GM13976 (cell line): ENCODE measurements around the gene CKM.
"Not testable (repeated sequence)": the region's sequence is repeated elsewhere in the genome, so short reads cannot be mapped to it uniquely, and the experiment has no call there.

ENCODE experiments used
- DNase-seq: peaks from one replicate; pipeline ENCODE4 v3.0.0; 2012; ENCODE audit warnings: low spot score
- CTCF ChIP-seq: IDR thresholded peaks from 2 replicates; pipeline ENCODE4 v1.5.1; 2012; ENCODE audit warnings: borderline replicate concordance, mild to moderate bottlenecking; ENCODE audit not compliant: insufficient read depth; ENCODE audit errors: extremely low read depth, missing control alignments, control extremely low read depth
- in situ Hi-C: fragments of 300-500 bp; cut with MboI; formaldehyde crosslinking; loops from one replicate; pipeline ENCODE4 v1.12.0; 2022; ENCODE audit warnings: low sequenced_read_pairs, mixed read lengths, inconsistent platforms; ENCODE audit not compliant: unreplicated experiment

The CKM gene

GRCh38 chr19:45336696-45337251 is 14.1 kb upstream of the CKM start:
- in situ Hi-C loops = no loop called here
- DNase-seq = no peak
- TF ChIP-seq CTCF = no peak

GRCh38 chr19:45334881-45335280 is 12.2 kb upstream of the CKM start:
- in situ Hi-C loops, DNase-seq: not testable (repeated sequence)

GRCh38 chr19:45333609-45334303 is 11.1 kb upstream of the CKM start:
- no peak for DNase-seq
- in situ Hi-C loops = no loop called here
- TF ChIP-seq CTCF = no peak

GRCh38 chr19:45331411-45331810 is 8.7 kb upstream of the CKM start:
- DNase-seq = no peak
- TF ChIP-seq CTCF = no peak
- in situ Hi-C loops = no loop called here

GRCh38 chr19:45327404-45328143 is 4.9 kb upstream of the CKM start:
- in situ Hi-C loops = no loop called here
- DNase-seq = no peak
- TF ChIP-seq CTCF = no peak

- no peak for DNase-seq
- no peak for TF ChIP-seq CTCF
- in situ Hi-C loops = no loop called here
Measured at GRCh38 chr19:45324349-45324907, 1.8 kb upstream of the CKM start.

- in situ Hi-C loops = no loop called here
- DNase-seq = no peak
- TF ChIP-seq CTCF = no peak
Measured at GRCh38 chr19:45323671-45324081, 1.0 kb upstream of the CKM start.
